H1 (cell line): ENCODE results near the gene ITM2B. TPM values are rescaled to one million over a fixed set of nuclear protein-coding genes. Genes with fewer than 3 reads are reported as not detected.

ENCODE experiments used
- CHD7 ChIP-seq: fragments of 300-600 bp; sonication (generic); IDR thresholded peaks from 2 replicates; pipeline ENCODE4 v1.7.1; 2012; ENCODE audit warnings: low read length, moderate library complexity, mild to moderate bottlenecking, inconsistent platforms; ENCODE audit not compliant: insufficient replicate concordance
- GTF2F1 ChIP-seq: IDR thresholded peaks from 2 replicates; pipeline ENCODE4 v1.6.1; 2012; ENCODE audit warnings: low read depth, low read length, improper control_type of control experiment, borderline replicate concordance
- KDM1A ChIP-seq: fragments of 200-600, 300-600 bp; sonication (generic); IDR thresholded peaks from 2 replicates; pipeline ENCODE4 v1.7.1; 2016; ENCODE audit warnings: mild to moderate bottlenecking, low read length, borderline replicate concordance
- PHF8 ChIP-seq: fragments of 200-600 bp; sonication (generic); conservative IDR thresholded peaks from 2 replicates; pipeline ENCODE4 v1.7.1; 2012; ENCODE audit warnings: low read depth, mild to moderate bottlenecking, inconsistent platforms, low read length, moderate library complexity
- POLR2AphosphoS5 ChIP-seq: IDR thresholded peaks from 2 replicates; pipeline ENCODE4 v1.6.1; 2011; ENCODE audit warnings: low read depth, low read length
- RBBP5 ChIP-seq: IDR thresholded peaks from 2 replicates; pipeline ENCODE4 v1.7.1; 2012; ENCODE audit warnings: low read depth, mild to moderate bottlenecking, inconsistent platforms, low read length, moderate library complexity, borderline replicate concordance
- SIRT6 ChIP-seq: IDR thresholded peaks from one replicate; pipeline ENCODE4 v1.7.1; 2012; ENCODE audit warnings: low read length, inconsistent platforms
- TBP ChIP-seq: IDR thresholded peaks from 2 replicates; pipeline ENCODE4 v1.6.1; 2011; ENCODE audit warnings: low read depth, low read length, improper control_type of control experiment
- polyA plus RNA-seq, 7 experiments: library from polyadenylated mRNA; depleted of rRNA in 3 of 7; stranded (reverse) in 5 of 7; unstranded in 2 of 7; fragments of >200 nt in 5 of 7; fragments of 200-250 nt in 2 of 7; gene quantifications; 1 replicate in 5 of 7; 2 replicates in 1 of 7; 4 replicates in 1 of 7; pipeline versions ENCODE4 v1.2.1 to v1.2.3, GENCODE V29; 2011 to 2013; ENCODE audit warnings: missing spikeins in 2 of 7, mixed read lengths in 2 of 7
- total RNA-seq: library from RNA; stranded (reverse); fragmentation: NEBNext Ultra II Directional; extraction: Animal tissue kit (Norgen Biotek cat#: 25700); gene quantifications from 2 replicates; pipeline ENCODE4 v1.2.1, GENCODE V29; 2021

The ITM2B gene
- total and polyA plus RNA-seq, 2 of the 8 experiments (the other 6 are each of a cell fraction or from before 2014, with no cell fraction given), result 132 to 184 TPM

- TF ChIP-seq CHD7, result no peak
- no peak for TF ChIP-seq RBBP5
- TF ChIP-seq GTF2F1, result no peak
- no peak for TF ChIP-seq SIRT6
- no peak for TF ChIP-seq TBP
- TF ChIP-seq KDM1A, result no peak
- TF ChIP-seq PHF8, result no peak
- no peak for TF ChIP-seq POLR2AphosphoS5
Observed at GRCh38 chr13:48221686-48222187, 11.3 kb upstream of the ITM2B start (continued).
